ENCODE results near the gene FDPS. TPM values are rescaled to one million over a fixed set of nuclear protein-coding genes. Genes with fewer than 3 reads are reported as not detected.

FDPS gene
- total RNA-seq, 1 experiment from 2014 or later: 449 TPM

- peaks cover 6% of the 10 kb centered on the region for H3K4me1 ChIP-seq (ENCODE audit: insufficient read depth, low read length, poor library complexity, severe bottlenecking)
- intact Hi-C loops (cut with micrococcal nuclease; ENCODE audit: unreplicated experiment): loop anchor here (5.0 to 10.0 kb wide), 4 partner anchors 155 to 265 kb away; partner anchors contain the start of genes ASH1L, KRTCAP2 and TRIM46
- no peak for DNase-seq (ENCODE audit: low spot score)
- H3K27ac ChIP-seq (ENCODE audit: low read depth, low read length, poor library complexity, severe bottlenecking): no peak overlapping the region
- CTCF ChIA-PET: no interaction called here
- no peaks in the 10 kb centered on the region for H3K27me3 ChIP-seq (replicated peaks; ENCODE audit: insufficient read depth, low read depth, low read length, poor library complexity)
- peaks cover 20% of the 10 kb centered on the region for H3K36me3 ChIP-seq (ENCODE audit: insufficient read depth, low read length, poor library complexity, severe bottlenecking)
- H3K4me3 ChIP-seq (ENCODE audit: low read depth, low read length, poor library complexity, severe bottlenecking): no peak overlapping the region
- H3K9me3 ChIP-seq (ENCODE audit: low read depth, low read length, poor library complexity, severe bottlenecking): no peaks in the 10 kb centered on the region
- TF ChIP-seq CTCF (conservative IDR thresholded peaks at IDR 0.05; ENCODE audit: low read depth, low read length): no peak
- no peak for TF ChIP-seq EZH2 (IDR thresholded peaks at IDR 0.05; ENCODE audit: borderline replicate concordance, low read depth, low read length, poor library complexity, severe bottlenecking)
- no TSS peak for BruUV-seq (replicated peaks)
- POLR2A ChIA-PET (ENCODE audit: low non-redundant PET): no interaction called here
Measured at GRCh38 chr1:155329980-155330598, 21.4 kb downstream of the FDPS start.

GRCh38 chr1:155334962-155335361 lies 26.3 kb downstream of the FDPS start:
- Histone ChIP-seq H3K4me1 (ENCODE audit: insufficient read depth, low read length, poor library complexity, severe bottlenecking) (no peaks in the 10 kb centered on the region), H3K27me3 (replicated peaks; ENCODE audit: insufficient read depth, low read depth, low read length, poor library complexity) (no peaks in the 10 kb centered on the region), H3K27ac (ENCODE audit: low read depth, low read length, poor library complexity, severe bottlenecking) (no peak overlapping the region), H3K4me3 (ENCODE audit: low read depth, low read length, poor library complexity, severe bottlenecking) (no peak overlapping the region), H3K9me3 (ENCODE audit: low read depth, low read length, poor library complexity, severe bottlenecking) (no peaks in the 10 kb centered on the region), H3K36me3 (ENCODE audit: insufficient read depth, low read length, poor library complexity, severe bottlenecking) (peaks cover 54% of the 10 kb centered on the region)
- CTCF ChIA-PET: no interaction called here
- TF ChIP-seq CTCF (conservative IDR thresholded peaks at IDR 0.05; ENCODE audit: low read depth, low read length): no peak
- no peak for TF ChIP-seq EZH2 (IDR thresholded peaks at IDR 0.05; ENCODE audit: borderline replicate concordance, low read depth, low read length, poor library complexity, severe bottlenecking)
- POLR2A ChIA-PET (ENCODE audit: low non-redundant PET): interaction anchor here (0.7 to 0.8 kb wide), 2 partner anchors 10 to 22 kb away, joined by 4 to 5 read pairs; no protein-coding TSS in a partner anchor
- no peak for DNase-seq (ENCODE audit: low spot score)
- BruUV-seq (replicated peaks): no TSS peak
- intact Hi-C loops (cut with micrococcal nuclease; ENCODE audit: unreplicated experiment): no loop called here

- Histone ChIP-seq H3K4me1 (ENCODE audit: insufficient read depth, low read length, poor library complexity, severe bottlenecking) (no peaks in the 10 kb centered on the region), H3K27me3 (replicated peaks; ENCODE audit: insufficient read depth, low read depth, low read length, poor library complexity) (no peaks in the 10 kb centered on the region), H3K9me3 (ENCODE audit: low read depth, low read length, poor library complexity, severe bottlenecking) (no peaks in the 10 kb centered on the region), H3K27ac (ENCODE audit: low read depth, low read length, poor library complexity, severe bottlenecking) (no peak overlapping the region), H3K36me3 (ENCODE audit: insufficient read depth, low read length, poor library complexity, severe bottlenecking) (peaks cover 82% of the 10 kb centered on the region), H3K4me3 (ENCODE audit: low read depth, low read length, poor library complexity, severe bottlenecking) (no peak overlapping the region)
- no TSS peak for BruUV-seq (replicated peaks)
- ChIA-PET CTCF (no interaction called here), POLR2A (ENCODE audit: low non-redundant PET) (no interaction called here)
- TF ChIP-seq EZH2 (IDR thresholded peaks at IDR 0.05; ENCODE audit: borderline replicate concordance, low read depth, low read length, poor library complexity, severe bottlenecking): no peak
- TF ChIP-seq CTCF (conservative IDR thresholded peaks at IDR 0.05; ENCODE audit: low read depth, low read length): no peak
- intact Hi-C loops (cut with micrococcal nuclease; ENCODE audit: unreplicated experiment): no loop called here
- no peak for DNase-seq (ENCODE audit: low spot score)
Measured at GRCh38 chr1:155339515-155340097, 30.9 kb downstream of the FDPS start.
